ENCODE measurements around the gene PEX7.
A peak's percentile ranks its signal among the peaks of the same experiment; 100 is the strongest.
"Not testable (repeated sequence)": the region's sequence is repeated elsewhere in the genome, so short reads cannot be mapped to it uniquely, and the experiment has no call there.

Gene PEX7

GRCh38 chr6:136790411-136791295, 31.7 kb upstream of the PEX7 start:
- DNase-seq (ENCODE audit: low read depth, low spot score), result no peak

GRCh38 chr6:136791296-136792094, 30.9 kb upstream of the PEX7 start:
- DNase-seq (ENCODE audit: low read depth, low spot score), result no peak

- no peak for DNase-seq (ENCODE audit: low read depth, low spot score)
Measured at GRCh38 chr6:136792095-136792409, 30.3 kb upstream of the PEX7 start.

- peak; percentile 91 for DNase-seq (ENCODE audit: low read depth, low spot score)
Measured at GRCh38 chr6:136792410-136793262, 29.8 kb upstream of the PEX7 start, which contains the start of gene MAP3K5. MAP3K5 (minus strand) TSS chr6:136792477; CDS start chr6:136792157, 320 bp downstream.

- DNase-seq (ENCODE audit: low read depth, low spot score), result no peak
Measured at GRCh38 chr6:136793363-136793762, 29.0 kb upstream of the PEX7 start.

- no peak for DNase-seq (ENCODE audit: low read depth, low spot score)
Measured at GRCh38 chr6:136795386-136795785, 27.0 kb upstream of the PEX7 start.

- no peak for DNase-seq (ENCODE audit: low read depth, low spot score)
Measured at GRCh38 chr6:136795996-136796395, 26.4 kb upstream of the PEX7 start.

GRCh38 chr6:136798044-136798443, 24.3 kb upstream of the PEX7 start:
- no peak for DNase-seq (ENCODE audit: low read depth, low spot score)

- no peak for DNase-seq (ENCODE audit: low read depth, low spot score)
Measured at GRCh38 chr6:136801581-136801980, 20.8 kb upstream of the PEX7 start.

- no peak for DNase-seq (ENCODE audit: low read depth, low spot score)
Measured at GRCh38 chr6:136803608-136804007, 18.8 kb upstream of the PEX7 start.

GRCh38 chr6:136809091-136809860, 13.1 kb upstream of the PEX7 start:
- DNase-seq (ENCODE audit: low read depth, low spot score), result no peak

- no peak for DNase-seq (ENCODE audit: low read depth, low spot score)
Measured at GRCh38 chr6:136811272-136811671, 11.1 kb upstream of the PEX7 start.

GRCh38 chr6:136812174-136812573, 10.2 kb upstream of the PEX7 start:
- no peak for DNase-seq (ENCODE audit: low read depth, low spot score)

GRCh38 chr6:136815608-136816007, 6.8 kb upstream of the PEX7 start:
- not testable (repeated sequence) for DNase-seq (ENCODE audit: low read depth, low spot score)

GRCh38 chr6:136816656-136817055, 5.7 kb upstream of the PEX7 start:
- DNase-seq (ENCODE audit: low read depth, low spot score), result no peak

GRCh38 chr6:136820561-136820960, 1.8 kb upstream of the PEX7 start:
- DNase-seq (ENCODE audit: low read depth, low spot score), result no peak

- no peak for DNase-seq (ENCODE audit: low read depth, low spot score)
Measured at GRCh38 chr6:136822046-136822375, 381 bp upstream of the PEX7 start.

GRCh38 chr6:136823128-136823660, 802 bp downstream of the PEX7 start:
- no peak for DNase-seq (ENCODE audit: low read depth, low spot score)

- DNase-seq (ENCODE audit: low read depth, low spot score), result no peak
Measured at GRCh38 chr6:136826216-136826615, 3.8 kb downstream of the PEX7 start.

GRCh38 chr6:136831873-136832562, 9.6 kb downstream of the PEX7 start:
- DNase-seq (ENCODE audit: low read depth, low spot score), result no peak

Measured in activated naive CD8-positive, alpha-beta T cell treated with anti-CD3 and anti-CD28 coated beads, Interleukin-2, amount 50 U/mL, for 16 hours (primary cell).